GM23338 (cell line): ENCODE results near the gene USP7. TPM values are rescaled to one million over a fixed set of nuclear protein-coding genes. Genes with fewer than 3 reads are reported as not detected.

Experiments used
- ATAC-seq: fragments of 200-7000 bp; cut with Tn5 transposase; 3 replicates; pipeline ENCODE4 v1.9.1; 2020
- DNase-seq: peaks from one replicate; pipeline ENCODE4 v3.0.0-alpha.2; 2015; ENCODE audit warnings: low spot score
- H2AFZ ChIP-seq: fragments of 200-600 bp; sonication (generic); 2 replicates; pipeline ENCODE4 v1.8.0; 2016; ENCODE audit warnings: antibody characterized with exemption, mild to moderate bottlenecking, moderate library complexity
- H3F3A ChIP-seq: fragments of 200-600 bp; sonication (generic); replicated peaks from 2 replicates; pipeline ENCODE4 v1.8.0; 2017; ENCODE audit warnings: antibody characterized with exemption, mixed run types, low read depth
- H3K27ac ChIP-seq: fragments of 200-600 bp; sonication (generic); 2 replicates; pipeline ENCODE4 v1.6.1; 2016; ENCODE audit warnings: low read depth
- H3K27me3 ChIP-seq: fragments of 200-600 bp; sonication (generic); 2 replicates; pipeline ENCODE4 v1.8.0; 2016; ENCODE audit warnings: mild to moderate bottlenecking, mixed run types, moderate library complexity; ENCODE audit not compliant: insufficient read depth
- H3K36me3 ChIP-seq: fragments of 200-600 bp; sonication (generic); 2 replicates; pipeline ENCODE4 v1.8.0; 2016; ENCODE audit warnings: mild to moderate bottlenecking; ENCODE audit not compliant: insufficient read depth
- H3K4me1 ChIP-seq: fragments of 200-600 bp; sonication (generic); 2 replicates; pipeline ENCODE4 v1.8.0; 2016; ENCODE audit warnings: mild to moderate bottlenecking, moderate library complexity; ENCODE audit not compliant: insufficient read depth
- H3K4me2 ChIP-seq: fragments of 200-600 bp; sonication (generic); 2 replicates; pipeline ENCODE4 v1.7.1; 2017; ENCODE audit warnings: mixed run types
- H3K4me3 ChIP-seq: fragments of 200-600 bp; sonication (generic); 2 replicates; pipeline ENCODE4 v1.6.1; 2016; ENCODE audit warnings: mixed run types
- H3K79me2 ChIP-seq: fragments of 200-600 bp; sonication (generic); replicated peaks from 2 replicates; pipeline ENCODE4 v1.8.0; 2017; ENCODE audit warnings: mild to moderate bottlenecking; ENCODE audit not compliant: insufficient read depth
- H3K9me2 ChIP-seq: fragments of 200-600 bp; sonication (generic); 2 replicates; pipeline ENCODE4 v1.8.0; 2017; ENCODE audit not compliant: insufficient read depth
- H4K20me1 ChIP-seq: fragments of 200-600 bp; sonication (generic); replicated peaks from 2 replicates; pipeline ENCODE4 v1.8.0; 2017; ENCODE audit warnings: mild to moderate bottlenecking; ENCODE audit not compliant: insufficient read depth
- H3K27ac Mint-ChIP-seq: 2 replicates; pipeline ENCODE4 v1.8.0; 2020; ENCODE audit warnings: inconsistent platforms, mild to moderate bottlenecking, moderate library complexity, mixed read lengths
- H3K27me3 Mint-ChIP-seq: 3 replicates; pipeline ENCODE4 v1.8.0; 2022; ENCODE audit warnings: low read depth, mild to moderate bottlenecking, moderate library complexity, mixed read lengths, inconsistent platforms; ENCODE audit not compliant: insufficient read depth, poor library complexity
- H3K36me3 Mint-ChIP-seq: 3 replicates; pipeline ENCODE4 v1.8.0; 2021; ENCODE audit warnings: low read depth, mild to moderate bottlenecking, inconsistent platforms, moderate library complexity, mixed read lengths
- H3K4me1 Mint-ChIP-seq: 3 replicates; pipeline ENCODE4 v1.8.0; 2020; ENCODE audit warnings: mild to moderate bottlenecking, inconsistent platforms, mixed read lengths
- H3K4me3 Mint-ChIP-seq: 3 replicates; pipeline ENCODE4 v1.8.0; 2021; ENCODE audit warnings: moderate library complexity, mild to moderate bottlenecking, inconsistent platforms, mixed read lengths
- H3K9me3 Mint-ChIP-seq: 3 replicates; pipeline ENCODE4 v1.8.0; 2020; ENCODE audit warnings: moderate library complexity, mild to moderate bottlenecking, inconsistent platforms, mixed read lengths
- ETS1 ChIP-seq: IDR thresholded peaks from 2 replicates; pipeline ENCODE4 v1.6.1; 2016; ENCODE audit warnings: antibody characterized with exemption
- EZH2 ChIP-seq: fragments of 200-600 bp; sonication (generic); IDR thresholded peaks from one replicate; pipeline ENCODE4 v1.8.0; 2017; ENCODE audit warnings: antibody characterized with exemption, mild to moderate bottlenecking, low read depth; ENCODE audit not compliant: unreplicated experiment
- JUNB ChIP-seq: IDR thresholded peaks from one replicate; pipeline ENCODE4 v1.6.1; 2016; ENCODE audit warnings: antibody characterized with exemption; ENCODE audit not compliant: unreplicated experiment
- polyA plus RNA-seq: library from polyadenylated mRNA; unstranded; fragments of >200 nt; fragmentation: Nextera tagmentation; extraction: Ambion mirVana; gene quantifications from 2 replicates; pipeline ENCODE4 v1.2.1, GENCODE V29; 2016
- total RNA-seq: library from RNA; depleted of rRNA; stranded (reverse); fragments of >200 nt; shearing (Covaris generic); gene quantifications from 2 replicates; pipeline ENCODE4 v1.2.3, GENCODE V29; 2014
- TF ChIP-seq, protein P1 (sequence below), 2 experiments: fragments of 200-600 bp in 1 of 2; sonication (generic) in 1 of 2; conservative IDR thresholded peaks; 2 replicates each; pipeline versions ENCODE4 v1.5.1 to v1.6.1; 2016 to 2017; ENCODE audit warnings: antibody characterized with exemption in 2 of 2, low read depth in 2 of 2, mild to moderate bottlenecking in 2 of 2, moderate library complexity in 1 of 2
- TF ChIP-seq, protein P2 (sequence below): fragments of 250-450 bp; sonication (Bioruptor Pico); IDR thresholded peaks from 2 replicates; pipeline ENCODE4 v1.5.0; 2020; ENCODE audit warnings: mild to moderate bottlenecking, moderate library complexity

The USP7 gene
- total and polyA plus RNA-seq, 2 experiments from 2014 or later: 42.3 to 130 TPM

GRCh38 chr16:8885674-8886592, 77.8 kb downstream of the USP7 start:
- H2AFZ ChIP-seq: no peak overlapping the region
- H3K4me1 ChIP-seq: peaks cover 11% of the 10 kb centered on the region; the same call in 1 of the 2 replicates
- ATAC-seq (peak; percentile 46), DNase-seq (peak; percentile 60)
- peaks cover 15% of the 10 kb centered on the region for H3K4me1 Mint-ChIP-seq
- H3K27me3 Mint-ChIP-seq: peaks cover 22% of the 10 kb centered on the region
- H3F3A ChIP-seq: 0 out of 2 replicates have a peak, but pooled peaks cover 3% of the 10 kb centered on the region
- 0 out of 2 replicates have a peak, but pooled peaks cover 12% of the 10 kb centered on the region for H3K36me3 ChIP-seq
- no peaks in the 10 kb centered on the region for H3K9me3 Mint-ChIP-seq
- peak overlapping the region; percentile 15; the same call in 1 of the 2 replicates for H3K27ac Mint-ChIP-seq
- 0 out of 2 replicates have a peak overlapping the region, but pooled peaks have one; percentile 20 for H3K4me2 ChIP-seq
- H3K4me3 ChIP-seq: no peak overlapping the region
- H3K79me2 ChIP-seq: no peaks in the 10 kb centered on the region
- H3K27me3 ChIP-seq: no peaks in the 10 kb centered on the region
- H3K4me3 Mint-ChIP-seq: no peak overlapping the region; the same call in 2 of the 3 replicates
- H3K36me3 Mint-ChIP-seq: peaks cover 14% of the 10 kb centered on the region
- no peaks in the 10 kb centered on the region for H3K9me2 ChIP-seq
- H4K20me1 ChIP-seq: 0 out of 2 replicates have a peak, but pooled peaks cover 6% of the 10 kb centered on the region
- TF ChIP-seq, protein P1, sequence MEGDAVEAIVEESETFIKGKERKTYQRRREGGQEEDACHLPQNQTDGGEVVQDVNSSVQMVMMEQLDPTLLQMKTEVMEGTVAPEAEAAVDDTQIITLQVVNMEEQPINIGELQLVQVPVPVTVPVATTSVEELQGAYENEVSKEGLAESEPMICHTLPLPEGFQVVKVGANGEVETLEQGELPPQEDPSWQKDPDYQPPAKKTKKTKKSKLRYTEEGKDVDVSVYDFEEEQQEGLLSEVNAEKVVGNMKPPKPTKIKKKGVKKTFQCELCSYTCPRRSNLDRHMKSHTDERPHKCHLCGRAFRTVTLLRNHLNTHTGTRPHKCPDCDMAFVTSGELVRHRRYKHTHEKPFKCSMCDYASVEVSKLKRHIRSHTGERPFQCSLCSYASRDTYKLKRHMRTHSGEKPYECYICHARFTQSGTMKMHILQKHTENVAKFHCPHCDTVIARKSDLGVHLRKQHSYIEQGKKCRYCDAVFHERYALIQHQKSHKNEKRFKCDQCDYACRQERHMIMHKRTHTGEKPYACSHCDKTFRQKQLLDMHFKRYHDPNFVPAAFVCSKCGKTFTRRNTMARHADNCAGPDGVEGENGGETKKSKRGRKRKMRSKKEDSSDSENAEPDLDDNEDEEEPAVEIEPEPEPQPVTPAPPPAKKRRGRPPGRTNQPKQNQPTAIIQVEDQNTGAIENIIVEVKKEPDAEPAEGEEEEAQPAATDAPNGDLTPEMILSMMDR (conservative IDR thresholded peaks at IDR 0.05; ENCODE audit: low read depth in 2 of 2): peak; percentile 17 to 27; a peak in 2 of 4 replicates
- TF ChIP-seq EZH2: no peak
- peak overlapping the region; percentile 52 for H3K27ac ChIP-seq

DNA sequence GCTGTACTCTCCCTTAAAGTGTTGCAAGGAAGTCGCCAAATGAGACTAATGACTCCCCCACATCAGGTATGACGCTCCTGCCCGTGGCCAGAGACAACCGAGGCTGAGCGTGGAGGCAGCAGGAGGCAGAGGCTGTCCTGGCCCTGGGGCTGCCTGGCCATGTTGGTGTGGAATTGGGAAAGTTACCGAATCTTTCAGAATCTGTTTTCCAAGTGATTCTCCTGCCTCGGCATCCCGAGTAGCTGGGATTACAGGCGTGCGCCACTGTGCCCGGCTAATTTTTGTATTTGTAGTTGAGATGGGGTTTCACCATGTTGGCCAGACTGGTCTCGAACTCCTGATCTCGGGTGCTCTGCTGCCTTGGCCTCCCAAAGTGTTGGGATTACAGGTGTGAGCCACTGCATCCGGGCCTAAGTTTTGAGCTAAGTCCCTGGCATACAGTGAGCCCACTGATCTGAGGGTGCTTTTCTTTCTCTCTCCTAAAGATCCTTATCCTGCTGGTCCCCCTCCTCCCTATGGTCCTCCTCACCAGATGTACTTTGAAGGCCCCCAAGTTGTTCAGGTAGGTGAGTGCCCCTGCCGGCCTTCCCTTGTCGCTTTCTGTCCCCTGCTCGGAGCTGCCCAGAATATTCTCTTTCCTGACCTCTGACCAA, 80.9 kb downstream of the USP7 start:
- Histone ChIP-seq H3K79me2 (no peaks in the 10 kb centered on the region), H3K4me2 (no peak overlapping the region), H3K4me1 (peaks cover 22% of the 10 kb centered on the region), H3F3A (0 out of 2 replicates have a peak, but pooled peaks cover 3% of the 10 kb centered on the region), H2AFZ (no peak overlapping the region), H4K20me1 (0 out of 2 replicates have a peak, but pooled peaks cover 6% of the 10 kb centered on the region), H3K9me2 (no peaks in the 10 kb centered on the region), H3K4me3 (no peak overlapping the region), H3K27me3 (no peaks in the 10 kb centered on the region), H3K27ac (no peak overlapping the region), H3K36me3 (no peaks in the 10 kb centered on the region)
- ATAC-seq (no peak), DNase-seq (no peak)
- Mint-ChIP-seq H3K27ac (no peak overlapping the region), H3K36me3 (peaks cover 4% of the 10 kb centered on the region), H3K4me3 (no peak overlapping the region), H3K27me3 (peaks cover 27% of the 10 kb centered on the region), H3K9me3 (no peaks in the 10 kb centered on the region; the same call in 2 of the 3 replicates), H3K4me1 (peaks cover 27% of the 10 kb centered on the region)
- no peak for TF ChIP-seq ETS1
- TF ChIP-seq, protein P2, sequence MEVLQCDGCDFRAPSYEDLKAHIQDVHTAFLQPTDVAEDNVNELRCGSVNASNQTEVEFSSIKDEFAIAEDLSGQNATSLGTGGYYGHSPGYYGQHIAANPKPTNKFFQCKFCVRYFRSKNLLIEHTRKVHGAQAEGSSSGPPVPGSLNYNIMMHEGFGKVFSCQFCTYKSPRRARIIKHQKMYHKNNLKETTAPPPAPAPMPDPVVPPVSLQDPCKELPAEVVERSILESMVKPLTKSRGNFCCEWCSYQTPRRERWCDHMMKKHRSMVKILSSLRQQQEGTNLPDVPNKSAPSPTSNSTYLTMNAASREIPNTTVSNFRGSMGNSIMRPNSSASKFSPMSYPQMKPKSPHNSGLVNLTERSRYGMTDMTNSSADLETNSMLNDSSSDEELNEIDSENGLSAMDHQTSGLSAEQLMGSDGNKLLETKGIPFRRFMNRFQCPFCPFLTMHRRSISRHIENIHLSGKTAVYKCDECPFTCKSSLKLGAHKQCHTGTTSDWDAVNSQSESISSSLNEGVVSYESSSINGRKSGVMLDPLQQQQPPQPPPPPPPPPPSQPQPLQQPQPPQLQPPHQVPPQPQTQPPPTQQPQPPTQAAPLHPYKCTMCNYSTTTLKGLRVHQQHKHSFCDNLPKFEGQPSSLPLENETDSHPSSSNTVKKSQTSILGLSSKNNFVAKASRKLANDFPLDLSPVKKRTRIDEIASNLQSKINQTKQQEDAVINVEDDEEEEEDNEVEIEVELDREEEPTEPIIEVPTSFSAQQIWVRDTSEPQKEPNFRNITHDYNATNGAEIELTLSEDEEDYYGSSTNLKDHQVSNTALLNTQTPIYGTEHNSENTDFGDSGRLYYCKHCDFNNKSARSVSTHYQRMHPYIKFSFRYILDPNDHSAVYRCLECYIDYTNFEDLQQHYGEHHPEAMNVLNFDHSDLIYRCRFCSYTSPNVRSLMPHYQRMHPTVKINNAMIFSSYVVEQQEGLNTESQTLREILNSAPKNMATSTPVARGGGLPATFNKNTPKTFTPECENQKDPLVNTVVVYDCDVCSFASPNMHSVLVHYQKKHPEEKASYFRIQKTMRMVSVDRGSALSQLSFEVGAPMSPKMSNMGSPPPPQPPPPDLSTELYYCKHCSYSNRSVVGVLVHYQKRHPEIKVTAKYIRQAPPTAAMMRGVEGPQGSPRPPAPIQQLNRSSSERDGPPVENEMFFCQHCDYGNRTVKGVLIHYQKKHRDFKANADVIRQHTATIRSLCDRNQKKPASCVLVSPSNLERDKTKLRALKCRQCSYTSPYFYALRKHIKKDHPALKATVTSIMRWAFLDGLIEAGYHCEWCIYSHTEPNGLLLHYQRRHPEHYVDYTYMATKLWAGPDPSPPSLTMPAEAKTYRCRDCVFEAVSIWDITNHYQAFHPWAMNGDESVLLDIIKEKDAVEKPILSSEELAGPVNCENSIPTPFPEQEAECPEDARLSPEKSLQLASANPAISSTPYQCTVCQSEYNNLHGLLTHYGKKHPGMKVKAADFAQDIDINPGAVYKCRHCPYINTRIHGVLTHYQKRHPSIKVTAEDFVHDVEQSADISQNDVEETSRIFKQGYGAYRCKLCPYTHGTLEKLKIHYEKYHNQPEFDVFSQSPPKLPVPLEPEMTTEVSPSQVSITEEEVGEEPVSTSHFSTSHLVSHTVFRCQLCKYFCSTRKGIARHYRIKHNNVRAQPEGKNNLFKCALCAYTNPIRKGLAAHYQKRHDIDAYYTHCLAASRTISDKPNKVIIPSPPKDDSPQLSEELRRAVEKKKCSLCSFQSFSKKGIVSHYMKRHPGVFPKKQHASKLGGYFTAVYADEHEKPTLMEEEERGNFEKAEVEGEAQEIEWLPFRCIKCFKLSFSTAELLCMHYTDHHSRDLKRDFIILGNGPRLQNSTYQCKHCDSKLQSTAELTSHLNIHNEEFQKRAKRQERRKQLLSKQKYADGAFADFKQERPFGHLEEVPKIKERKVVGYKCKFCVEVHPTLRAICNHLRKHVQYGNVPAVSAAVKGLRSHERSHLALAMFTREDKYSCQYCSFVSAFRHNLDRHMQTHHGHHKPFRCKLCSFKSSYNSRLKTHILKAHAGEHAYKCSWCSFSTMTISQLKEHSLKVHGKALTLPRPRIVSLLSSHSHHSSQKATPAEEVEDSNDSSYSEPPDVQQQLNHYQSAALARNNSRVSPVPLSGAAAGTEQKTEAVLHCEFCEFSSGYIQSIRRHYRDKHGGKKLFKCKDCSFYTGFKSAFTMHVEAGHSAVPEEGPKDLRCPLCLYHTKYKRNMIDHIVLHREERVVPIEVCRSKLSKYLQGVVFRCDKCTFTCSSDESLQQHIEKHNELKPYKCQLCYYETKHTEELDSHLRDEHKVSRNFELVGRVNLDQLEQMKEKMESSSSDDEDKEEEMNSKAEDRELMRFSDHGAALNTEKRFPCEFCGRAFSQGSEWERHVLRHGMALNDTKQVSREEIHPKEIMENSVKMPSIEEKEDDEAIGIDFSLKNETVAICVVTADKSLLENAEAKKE (CRISPR knock-in tag): no peak
- TF ChIP-seq, protein P1 (conservative IDR thresholded peaks at IDR 0.05; ENCODE audit: low read depth in 2 of 2): no peak
- no peak for TF ChIP-seq JUNB
- no peak for TF ChIP-seq EZH2
